ENCODE data around the gene RAC3. TPM values are rescaled to one million over a fixed set of nuclear protein-coding genes. Genes with fewer than 3 reads are reported as not detected.

RAC3 gene
- total RNA-seq, 1 experiment from 2014 or later = 24.8 TPM

- DNase-seq (ENCODE audit: low spot score) = no peak
- BruUV-seq (replicated peaks) = no TSS peak
- H3K4me1 ChIP-seq (ENCODE audit: insufficient read depth, low read length, poor library complexity, severe bottlenecking) = no peaks in the 10 kb centered on the region
- ChIA-PET POLR2A (ENCODE audit: low non-redundant PET) (no interaction called here), CTCF (no interaction called here)
- no peaks in the 10 kb centered on the region for H3K36me3 ChIP-seq (ENCODE audit: insufficient read depth, low read length, poor library complexity, severe bottlenecking)
- no peak overlapping the region for H3K27ac ChIP-seq (ENCODE audit: low read depth, low read length, poor library complexity, severe bottlenecking)
- no peaks in the 10 kb centered on the region for H3K27me3 ChIP-seq (replicated peaks; ENCODE audit: insufficient read depth, low read depth, low read length, poor library complexity)
- no peak for TF ChIP-seq EZH2 (IDR thresholded peaks at IDR 0.05; ENCODE audit: borderline replicate concordance, low read depth, low read length, poor library complexity, severe bottlenecking)
- TF ChIP-seq, protein P1, sequence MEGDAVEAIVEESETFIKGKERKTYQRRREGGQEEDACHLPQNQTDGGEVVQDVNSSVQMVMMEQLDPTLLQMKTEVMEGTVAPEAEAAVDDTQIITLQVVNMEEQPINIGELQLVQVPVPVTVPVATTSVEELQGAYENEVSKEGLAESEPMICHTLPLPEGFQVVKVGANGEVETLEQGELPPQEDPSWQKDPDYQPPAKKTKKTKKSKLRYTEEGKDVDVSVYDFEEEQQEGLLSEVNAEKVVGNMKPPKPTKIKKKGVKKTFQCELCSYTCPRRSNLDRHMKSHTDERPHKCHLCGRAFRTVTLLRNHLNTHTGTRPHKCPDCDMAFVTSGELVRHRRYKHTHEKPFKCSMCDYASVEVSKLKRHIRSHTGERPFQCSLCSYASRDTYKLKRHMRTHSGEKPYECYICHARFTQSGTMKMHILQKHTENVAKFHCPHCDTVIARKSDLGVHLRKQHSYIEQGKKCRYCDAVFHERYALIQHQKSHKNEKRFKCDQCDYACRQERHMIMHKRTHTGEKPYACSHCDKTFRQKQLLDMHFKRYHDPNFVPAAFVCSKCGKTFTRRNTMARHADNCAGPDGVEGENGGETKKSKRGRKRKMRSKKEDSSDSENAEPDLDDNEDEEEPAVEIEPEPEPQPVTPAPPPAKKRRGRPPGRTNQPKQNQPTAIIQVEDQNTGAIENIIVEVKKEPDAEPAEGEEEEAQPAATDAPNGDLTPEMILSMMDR (conservative IDR thresholded peaks at IDR 0.05; ENCODE audit: low read depth, low read length) = no peak
- intact Hi-C loops (cut with micrococcal nuclease; ENCODE audit: unreplicated experiment) = no loop called here
- no peaks in the 10 kb centered on the region for H3K9me3 ChIP-seq (ENCODE audit: low read depth, low read length, poor library complexity, severe bottlenecking)
- H3K4me3 ChIP-seq (ENCODE audit: low read depth, low read length, poor library complexity, severe bottlenecking) = no peak overlapping the region
Measured at GRCh38 chr17:81990836-81991683, 40.4 kb upstream of the RAC3 start.

GRCh38 chr17:81991684-81992305 lies 39.7 kb upstream of the RAC3 start:
- ChIA-PET POLR2A (ENCODE audit: low non-redundant PET) (no interaction called here), CTCF (no interaction called here)
- no peaks in the 10 kb centered on the region for H3K27me3 ChIP-seq (replicated peaks; ENCODE audit: insufficient read depth, low read depth, low read length, poor library complexity)
- H3K4me3 ChIP-seq (ENCODE audit: low read depth, low read length, poor library complexity, severe bottlenecking) = no peak overlapping the region
- intact Hi-C loops (cut with micrococcal nuclease; ENCODE audit: unreplicated experiment) = no loop called here
- no peak overlapping the region for H3K27ac ChIP-seq (ENCODE audit: low read depth, low read length, poor library complexity, severe bottlenecking)
- no peak for DNase-seq (ENCODE audit: low spot score)
- no peaks in the 10 kb centered on the region for H3K36me3 ChIP-seq (ENCODE audit: insufficient read depth, low read length, poor library complexity, severe bottlenecking)
- no peaks in the 10 kb centered on the region for H3K4me1 ChIP-seq (ENCODE audit: insufficient read depth, low read length, poor library complexity, severe bottlenecking)
- H3K9me3 ChIP-seq (ENCODE audit: low read depth, low read length, poor library complexity, severe bottlenecking) = no peaks in the 10 kb centered on the region
- TF ChIP-seq, protein P1 (conservative IDR thresholded peaks at IDR 0.05; ENCODE audit: low read depth, low read length) = no peak
- no peak for TF ChIP-seq EZH2 (IDR thresholded peaks at IDR 0.05; ENCODE audit: borderline replicate concordance, low read depth, low read length, poor library complexity, severe bottlenecking)
- BruUV-seq (replicated peaks) = no TSS peak

DNA sequence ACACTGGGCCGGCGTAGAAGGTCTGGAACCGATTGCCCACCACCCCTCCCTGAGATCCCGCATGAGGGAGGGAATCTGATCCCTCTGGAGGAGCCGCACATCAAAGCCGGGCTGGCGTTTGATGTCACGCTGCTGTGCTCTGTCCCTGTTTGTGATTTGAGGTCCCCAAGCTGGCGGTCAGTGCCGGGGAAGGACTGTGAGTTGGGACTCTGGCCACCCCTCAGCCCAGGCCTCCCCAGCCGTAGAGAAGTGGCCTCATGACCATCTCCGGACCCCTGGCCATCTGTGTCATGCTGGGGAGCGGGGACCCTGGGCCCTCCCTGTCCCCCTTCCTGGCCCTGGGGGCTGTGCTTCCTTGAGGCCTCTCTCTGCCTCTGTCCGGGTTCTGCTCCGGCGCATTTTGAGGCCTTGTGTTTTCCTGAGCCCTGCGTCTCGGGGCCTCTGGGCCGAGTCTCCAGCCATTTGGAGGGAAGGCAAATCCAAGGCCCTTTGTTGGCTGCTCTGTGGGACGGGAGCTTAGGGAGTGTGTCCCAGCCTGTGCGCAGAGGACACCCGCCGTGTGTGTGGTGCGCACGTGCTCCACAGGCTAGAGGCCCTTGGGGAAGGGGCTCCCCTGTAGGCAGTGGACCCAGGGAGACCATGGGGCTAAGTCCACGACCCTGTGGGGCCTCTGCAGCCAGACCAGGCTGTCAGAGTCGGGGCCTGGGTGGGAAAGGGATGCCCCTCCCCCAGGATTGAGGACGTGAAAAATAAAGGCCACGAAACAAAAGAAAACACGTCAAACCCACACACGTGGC lies 39.0 kb upstream of the RAC3 start:
- Histone ChIP-seq H3K27me3 (replicated peaks; ENCODE audit: insufficient read depth, low read depth, low read length, poor library complexity) (no peaks in the 10 kb centered on the region), H3K4me3 (ENCODE audit: low read depth, low read length, poor library complexity, severe bottlenecking) (no peak overlapping the region), H3K36me3 (ENCODE audit: insufficient read depth, low read length, poor library complexity, severe bottlenecking) (no peaks in the 10 kb centered on the region), H3K9me3 (ENCODE audit: low read depth, low read length, poor library complexity, severe bottlenecking) (no peaks in the 10 kb centered on the region), H3K4me1 (ENCODE audit: insufficient read depth, low read length, poor library complexity, severe bottlenecking) (no peaks in the 10 kb centered on the region), H3K27ac (ENCODE audit: low read depth, low read length, poor library complexity, severe bottlenecking) (no peak overlapping the region)
- POLR2A ChIA-PET (ENCODE audit: low non-redundant PET) = no interaction called here
- TF ChIP-seq, protein P1 (conservative IDR thresholded peaks at IDR 0.05; ENCODE audit: low read depth, low read length) = no peak
- TF ChIP-seq EZH2 (IDR thresholded peaks at IDR 0.05; ENCODE audit: borderline replicate concordance, low read depth, low read length, poor library complexity, severe bottlenecking) = no peak
- DNase-seq (ENCODE audit: low spot score) = no peak
- BruUV-seq (replicated peaks) = no TSS peak
- CTCF ChIA-PET = interaction anchor here (1.1 kb wide), 1 partner anchor 28 kb away, joined by 4 read pairs; no protein-coding TSS in a partner anchor
- intact Hi-C loops (cut with micrococcal nuclease; ENCODE audit: unreplicated experiment) = no loop called here
